ENCODE data around the gene EXOC1L.

EXOC1L gene

GRCh38 chr4:55819634-55820033, at the start of gene EXOC1L:
EXOC1L (plus strand) TSS chr4:55819790; CDS start chr4:55820027, 237 bp downstream.
- peak; percentile 93 for DNase-seq

- no peak for DNase-seq
Observed at GRCh38 chr4:55770662-55771061, 48.9 kb upstream of the EXOC1L start.

GRCh38 chr4:55781341-55781740, 38.2 kb upstream of the EXOC1L start:
- no peak for DNase-seq

GRCh38 chr4:55781812-55782211, 37.8 kb upstream of the EXOC1L start:
- no peak for DNase-seq

GRCh38 chr4:55783584-55783983, 36.0 kb upstream of the EXOC1L start:
- no peak for DNase-seq

GRCh38 chr4:55784747-55785146, 34.8 kb upstream of the EXOC1L start:
- DNase-seq = no peak

- DNase-seq = no peak
Observed at GRCh38 chr4:55791666-55792065, 27.9 kb upstream of the EXOC1L start.

- no peak for DNase-seq
Observed at GRCh38 chr4:55793479-55793878, 26.1 kb upstream of the EXOC1L start.

- no peak for DNase-seq
Observed at GRCh38 chr4:55794053-55794452, 25.5 kb upstream of the EXOC1L start.

GRCh38 chr4:55795341-55795740, 24.2 kb upstream of the EXOC1L start:
- no peak for DNase-seq

- no peak for DNase-seq
Observed at GRCh38 chr4:55801498-55801897, 18.1 kb upstream of the EXOC1L start.

- DNase-seq = no peak
Observed at GRCh38 chr4:55807556-55807955, 12.0 kb upstream of the EXOC1L start.

- no peak for DNase-seq
Observed at GRCh38 chr4:55808186-55808585, 11.4 kb upstream of the EXOC1L start.

- DNase-seq = no peak
Observed at GRCh38 chr4:55808632-55809031, 11.0 kb upstream of the EXOC1L start.

- no peak for DNase-seq
Observed at GRCh38 chr4:55817691-55818090, 1.9 kb upstream of the EXOC1L start.

GRCh38 chr4:55820279-55820678, 689 bp downstream of the EXOC1L start:
- DNase-seq = no peak

- no peak for DNase-seq
Observed at GRCh38 chr4:55822329-55822728, 2.7 kb downstream of the EXOC1L start.

- no peak for DNase-seq
Observed at GRCh38 chr4:55824865-55825264, 5.3 kb downstream of the EXOC1L start.

- no peak for DNase-seq
Observed at GRCh38 chr4:55826986-55827385, 7.4 kb downstream of the EXOC1L start.

- no peak for DNase-seq
Observed at GRCh38 chr4:55827582-55827981, 8.0 kb downstream of the EXOC1L start.

GRCh38 chr4:55830048-55830447, 10.5 kb downstream of the EXOC1L start:
- DNase-seq = no peak

- no peak for DNase-seq
Observed at GRCh38 chr4:55830716-55831115, 11.1 kb downstream of the EXOC1L start.

- DNase-seq = no peak
Observed at GRCh38 chr4:55834086-55834795, 14.7 kb downstream of the EXOC1L start.

GRCh38 chr4:55837903-55838302, 18.3 kb downstream of the EXOC1L start:
- DNase-seq = no peak

GRCh38 chr4:55838356-55838755, 18.8 kb downstream of the EXOC1L start:
- no peak for DNase-seq

Data from islet precursor cell (in vitro differentiated cells).